GM06990 (cell line): ENCODE data around the gene ZBTB45.

Experiments
- DNase-seq: peaks from one replicate; pipeline ENCODE4 v3.0.0-alpha.2; 2011; ENCODE audit not compliant: insufficient read length; ENCODE audit errors: extremely low read depth
- H3K27me3 ChIP-seq: replicated peaks from 2 replicates; pipeline ENCODE4 v1.6.0; 2011; ENCODE audit warnings: low read length; ENCODE audit not compliant: control insufficient read depth, insufficient read depth
- H3K36me3 ChIP-seq: 2 replicates; pipeline ENCODE4 v1.5.1; 2011; ENCODE audit warnings: low read length; ENCODE audit not compliant: control insufficient read depth, insufficient read depth
- H3K4me3 ChIP-seq: replicated peaks from 2 replicates; pipeline ENCODE4 v1.5.1; 2011; ENCODE audit warnings: low read depth, mild to moderate bottlenecking, control low read depth, low read length
- TF ChIP-seq, protein P1 (sequence below): IDR thresholded peaks from 2 replicates; pipeline ENCODE4 v1.5.1; 2011; ENCODE audit warnings: low read length, control low read depth, mild to moderate bottlenecking, inconsistent platforms; ENCODE audit not compliant: insufficient read depth, poor library complexity, severe bottlenecking

The ZBTB45 gene

DNA sequence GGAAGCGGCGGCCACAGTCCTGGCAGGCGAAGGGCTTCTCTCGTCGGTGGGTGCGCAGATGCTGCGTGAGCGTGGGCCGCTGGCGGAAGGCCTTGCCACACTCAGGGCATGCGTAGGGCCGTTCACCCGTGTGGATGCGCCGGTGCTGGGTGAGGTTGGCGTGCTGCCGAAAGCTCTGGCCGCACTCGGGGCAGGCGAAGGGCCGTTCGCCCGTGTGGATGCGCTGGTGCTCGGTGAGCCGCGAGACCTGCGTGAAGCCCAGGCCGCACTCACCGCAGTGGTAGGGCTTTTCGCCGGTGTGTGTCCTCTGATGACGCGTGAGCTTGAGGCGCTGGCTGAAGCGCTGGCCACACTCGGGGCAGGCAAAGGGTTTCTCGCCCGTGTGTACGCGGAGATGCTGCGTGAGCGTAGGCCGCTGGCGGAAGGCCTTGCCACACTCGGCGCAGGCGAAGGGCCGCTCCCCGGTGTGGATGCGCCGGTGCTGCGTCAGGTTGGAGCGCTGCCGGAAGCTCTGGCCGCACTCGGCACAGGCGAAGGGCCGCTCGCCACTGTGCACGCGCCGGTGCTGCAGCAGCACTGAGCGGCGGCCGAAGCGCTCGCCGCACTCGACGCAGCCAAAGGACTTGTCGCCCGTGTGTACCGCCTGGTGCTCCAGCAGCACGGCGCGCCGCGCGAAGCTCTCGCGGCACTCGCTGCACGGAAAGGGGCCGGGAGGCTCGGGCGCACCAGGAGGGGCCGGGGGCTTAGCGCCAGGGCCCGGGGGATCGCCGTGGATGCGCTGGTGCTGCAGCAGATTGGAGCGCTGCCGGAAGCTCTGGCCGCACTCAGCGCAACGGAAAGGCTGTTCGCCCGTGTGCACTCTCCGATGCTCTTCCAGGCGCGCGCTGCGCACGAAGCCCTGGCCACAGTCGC, 42.8 kb upstream of the ZBTB45 start:
- TF ChIP-seq, protein P1, sequence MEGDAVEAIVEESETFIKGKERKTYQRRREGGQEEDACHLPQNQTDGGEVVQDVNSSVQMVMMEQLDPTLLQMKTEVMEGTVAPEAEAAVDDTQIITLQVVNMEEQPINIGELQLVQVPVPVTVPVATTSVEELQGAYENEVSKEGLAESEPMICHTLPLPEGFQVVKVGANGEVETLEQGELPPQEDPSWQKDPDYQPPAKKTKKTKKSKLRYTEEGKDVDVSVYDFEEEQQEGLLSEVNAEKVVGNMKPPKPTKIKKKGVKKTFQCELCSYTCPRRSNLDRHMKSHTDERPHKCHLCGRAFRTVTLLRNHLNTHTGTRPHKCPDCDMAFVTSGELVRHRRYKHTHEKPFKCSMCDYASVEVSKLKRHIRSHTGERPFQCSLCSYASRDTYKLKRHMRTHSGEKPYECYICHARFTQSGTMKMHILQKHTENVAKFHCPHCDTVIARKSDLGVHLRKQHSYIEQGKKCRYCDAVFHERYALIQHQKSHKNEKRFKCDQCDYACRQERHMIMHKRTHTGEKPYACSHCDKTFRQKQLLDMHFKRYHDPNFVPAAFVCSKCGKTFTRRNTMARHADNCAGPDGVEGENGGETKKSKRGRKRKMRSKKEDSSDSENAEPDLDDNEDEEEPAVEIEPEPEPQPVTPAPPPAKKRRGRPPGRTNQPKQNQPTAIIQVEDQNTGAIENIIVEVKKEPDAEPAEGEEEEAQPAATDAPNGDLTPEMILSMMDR, result no peak
- Histone ChIP-seq H3K4me3 (peak overlapping the region; percentile 43), H3K36me3 (peaks cover 4% of the 10 kb centered on the region), H3K27me3 (no peaks in the 10 kb centered on the region)
- peak; percentile 85 for DNase-seq

DNA sequence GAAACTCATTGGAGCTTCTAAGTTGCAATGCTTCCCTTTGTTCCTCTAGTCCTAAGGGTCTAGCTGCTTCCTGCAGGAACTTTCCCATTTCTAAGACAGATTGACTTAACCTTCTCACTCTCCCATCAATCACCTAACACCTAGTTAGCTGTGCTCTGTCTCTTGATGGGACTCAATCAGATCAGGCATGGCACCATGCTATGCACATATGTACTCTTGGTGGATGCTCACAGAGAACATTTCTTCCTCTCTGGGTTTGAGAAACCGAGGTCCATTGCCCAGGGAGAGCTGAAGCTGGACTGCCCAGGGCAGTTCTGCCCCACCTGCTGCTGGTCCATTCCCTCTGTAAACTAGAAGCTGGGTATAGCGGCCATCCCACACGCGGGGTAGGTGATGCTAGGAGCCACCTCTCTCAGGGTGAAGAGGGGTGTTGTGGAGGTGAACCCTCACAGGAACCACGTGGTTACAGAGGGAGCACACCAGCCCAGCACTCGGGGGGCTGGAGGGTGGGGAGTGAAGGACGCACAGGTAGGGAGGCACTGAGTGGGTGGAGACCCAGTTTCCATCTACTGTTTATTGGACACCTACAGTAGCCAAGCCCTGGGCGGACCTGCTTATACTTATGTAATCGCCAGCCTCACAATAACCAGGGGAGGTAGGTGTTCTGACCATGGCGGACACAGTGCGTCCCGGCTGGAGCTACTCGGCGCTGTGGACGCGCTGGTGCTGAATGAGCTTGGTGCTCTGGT, 41.9 kb upstream of the ZBTB45 start:
- H3K4me3 ChIP-seq, result peak overlapping the region; percentile 43
- no peak for DNase-seq
- no peaks in the 10 kb centered on the region for H3K27me3 ChIP-seq
- TF ChIP-seq, protein P1, result no peak
- H3K36me3 ChIP-seq, result peaks cover 2% of the 10 kb centered on the region

DNA sequence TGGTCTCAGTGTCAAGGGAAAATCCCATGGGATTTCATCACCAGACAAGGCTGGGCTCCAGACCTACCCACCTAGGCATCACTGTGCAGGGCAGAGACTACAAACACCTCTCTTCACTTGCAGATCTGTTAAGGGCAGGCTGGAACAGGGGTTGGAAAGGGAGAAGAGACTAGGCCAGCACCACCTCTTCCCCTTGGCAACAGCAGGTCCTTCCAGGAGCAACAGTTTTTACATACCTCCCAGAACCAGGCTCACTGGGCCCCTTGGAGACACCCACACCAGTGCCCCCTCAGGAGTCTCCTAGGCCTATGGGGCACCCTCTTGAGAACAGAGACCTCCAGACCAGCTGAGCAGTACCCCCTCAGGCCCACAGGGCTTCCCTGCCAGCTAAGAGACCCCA, 41.3 kb upstream of the ZBTB45 start:
- Histone ChIP-seq H3K36me3 (peaks cover 7% of the 10 kb centered on the region), H3K4me3 (no peak overlapping the region), H3K27me3 (no peaks in the 10 kb centered on the region)
- no peak for DNase-seq
- TF ChIP-seq, protein P1, result no peak

GRCh38 chr19:58560007-58560887, 40.6 kb upstream of the ZBTB45 start:
- H3K36me3 ChIP-seq, result peaks cover 7% of the 10 kb centered on the region
- TF ChIP-seq, protein P1, result no peak
- no peak for DNase-seq
- peak overlapping the region; percentile 91 for H3K4me3 ChIP-seq
- no peaks in the 10 kb centered on the region for H3K27me3 ChIP-seq

GRCh38 chr19:58559275-58560006, 39.8 kb upstream of the ZBTB45 start:
- DNase-seq, result peak; percentile 88
- TF ChIP-seq, protein P1, result no peak
- peak overlapping the region; percentile 91 for H3K4me3 ChIP-seq
- H3K27me3 ChIP-seq, result no peaks in the 10 kb centered on the region
- H3K36me3 ChIP-seq, result peaks cover 7% of the 10 kb centered on the region
